Fibroblast of lung (primary cell): ENCODE measurements around the gene GRB10.

Source experiments
- CTCF ChIP-seq, 2 donors: IDR thresholded peaks in 1 of 2; conservative IDR thresholded peaks in 1 of 2; 1 replicate in 1 of 2; 2 replicates in 1 of 2; pipeline ENCODE4 v1.5.1; 2011 to 2012; ENCODE audit warnings: low read length in 2 of 2, control low read depth in 1 of 2, inconsistent platforms in 1 of 2, low read depth in 1 of 2, mild to moderate bottlenecking in 1 of 2
- EZH2 ChIP-seq: IDR thresholded peaks from 2 replicates; pipeline ENCODE4 v1.5.1; 2012; ENCODE audit warnings: low read length, control low read depth, mild to moderate bottlenecking; ENCODE audit errors: missing control alignments

- no peak for TF ChIP-seq CTCF (conservative IDR thresholded peaks at IDR 0.05 in 1 of 2, IDR thresholded peaks at IDR 0.05 in 1 of 2; ENCODE audit: low read depth in 1 of 2, low read length in 2 of 2)
- TF ChIP-seq EZH2: no peak
These were observed 76.2 kb downstream of the GRB10 start for GRCh38 chr7:50706469-50706937.
